Heart left ventricle (tissue), 16 donors: ENCODE data around the gene CPT1B. TPM values are rescaled to one million over a fixed set of nuclear protein-coding genes. Genes with fewer than 3 reads are reported as not detected.
A peak's percentile ranks its signal among the peaks of the same experiment; 100 is the strongest.

Source experiments
- ATAC-seq, 4 donors: fragments of 200-7000 bp; cut with Tn5 transposase; one replicate each; pipeline ENCODE4 v1.9.1; 2020 to 2022; ENCODE audit warnings: moderate library complexity in 4 of 4, mild to moderate bottlenecking in 3 of 4, moderate number of reproducible peaks in 1 of 4
- DNase-seq, 5 donors: peaks; one replicate each; pipeline ENCODE4 v3.0.0-alpha.2; 2020
- H3K27ac ChIP-seq, 12 donors: fragments of 200-600 bp; sonication (generic) in 4 of 12; one replicate each; pipeline versions ENCODE4 v1.5.0 to v1.8.0; 2016 to 2022; ENCODE audit warnings: mild to moderate bottlenecking in 2 of 12
- H3K27me3 ChIP-seq, 9 donors: fragments of 200-600 bp; sonication (generic) in 2 of 9; one replicate each; pipeline versions ENCODE4 v1.5.1 to v1.8.0; 2016 to 2022; ENCODE audit warnings: mild to moderate bottlenecking in 3 of 9
- H3K36me3 ChIP-seq, 9 donors: fragments of 200-600 bp; sonication (generic) in 2 of 9; one replicate each; pipeline versions ENCODE4 v1.5.0 to v1.8.0; 2018 to 2022; ENCODE audit warnings: mild to moderate bottlenecking in 2 of 9
- H3K4me1 ChIP-seq, 12 donors: fragments of 200-600 bp; sonication (generic) in 4 of 12; one replicate each; pipeline versions ENCODE4 v1.5.0 to v1.8.0; 2016 to 2022; ENCODE audit warnings: mild to moderate bottlenecking in 3 of 12
- H3K4me3 ChIP-seq, 12 donors: fragments of 200-600 bp; sonication (generic) in 4 of 12; one replicate each; pipeline versions ENCODE4 v1.5.0 to v1.8.0; 2017 to 2022; ENCODE audit warnings: mild to moderate bottlenecking in 9 of 12, moderate library complexity in 4 of 12
- H3K9me3 ChIP-seq, 12 donors: fragments of 200-600 bp; sonication (generic) in 4 of 12; one replicate each; pipeline versions ENCODE4 v1.5.0 to v1.8.0; 2016 to 2022; ENCODE audit warnings: mild to moderate bottlenecking in 1 of 12
- POLR2A ChIP-seq, 2 donors: fragments of 450-650 bp; IDR thresholded peaks; one replicate each; pipeline ENCODE4 v1.6.1; 2017; ENCODE audit warnings: antibody characterized with exemption in 2 of 2, mild to moderate bottlenecking in 2 of 2, moderate library complexity in 2 of 2
- WGBS, 4 donors: extraction: QIAGEN DNeasy Blood & Tissue Kit in 2 of 4; methylation state at CpG; one replicate each; pipeline versions ENCODE4 v1.1.5 to v1.1.7; 2013 to 2018; 5-methylcytosine and 5-hydroxymethylcytosine counted together
- intact Hi-C, 10 donors: fragments of 100-400 bp; cut with DNase I; formaldehyde crosslinking; loops; one replicate each; pipeline versions ENCODE4 v1.11.1 to v1.14.2; 2022
- polyA plus RNA-seq, 2 donors: library from polyadenylated mRNA; stranded (reverse); fragments of 200-250 nt; gene quantifications; one replicate each; pipeline ENCODE4 v1.2.3, GENCODE V29; 2013
- total RNA-seq, 9 donors: library from RNA; depleted of rRNA in 2 of 9; stranded (reverse); fragments of >200 nt in 2 of 9; fragmentation: NEBNext Ultra II Directional in 3 of 9; extraction: Animal tissue kit (Norgen Biotek cat#: 25700) in 3 of 9; gene quantifications; one replicate each; pipeline versions ENCODE4 v1.1.0 to v1.2.4, GENCODE V29; 2016 to 2023
- TF ChIP-seq, protein P1 (sequence below), 12 donors: fragments of 200-600 bp; sonication (generic) in 4 of 12; IDR thresholded peaks; one replicate each; pipeline versions ENCODE4 v1.5.0 to v1.8.0; 2018 to 2022; ENCODE audit warnings: antibody characterized with exemption in 12 of 12, mild to moderate bottlenecking in 5 of 12
- donor health status: ischemic (EF 13 %, LVEDD 7.1; RV severe dilation, severe dysfunction).
- donor health status: healthy with polysubstance abuse.
- donor health status: DM: no; HTN: yes; CAD: no.
- donor health status: DM: no; HTN: no; CAD: no.
- donor health status: ischemic (EF 25% LVEDD 6.9; RV normal size, moderate dysfunction).
- donor health status: ischemic (EF 25% LVEDD 5.7; RV mildly dilated, moderate dysfunction).
- donor health status: healthy.
- donor health status: DM: yes; HTN: yes; CAD: no.
- donor health status: ischemic (EF 35%, LVEDD 5.7; RV mildly dilated, moderate dysfunction).
- donor health status: nonischemic (EF 11% LVEDD 7.7; RV severe dilation, severe dysfunction).
- donor health status: DM: yes; HTN: yes; CAD: no.
- donor health status: PGD.
- donor health status: ischemic (EF 29% LVEDD 5.4; RV normal size, mild dysfunction).
- donor health status: nonischemic (EF 23%, LVEDD 6.1; RV moderate dilation, normal function).

Gene CPT1B
- total and polyA plus RNA-seq, 11 donors: 51.4 to 467 (median 303) TPM

DNA sequence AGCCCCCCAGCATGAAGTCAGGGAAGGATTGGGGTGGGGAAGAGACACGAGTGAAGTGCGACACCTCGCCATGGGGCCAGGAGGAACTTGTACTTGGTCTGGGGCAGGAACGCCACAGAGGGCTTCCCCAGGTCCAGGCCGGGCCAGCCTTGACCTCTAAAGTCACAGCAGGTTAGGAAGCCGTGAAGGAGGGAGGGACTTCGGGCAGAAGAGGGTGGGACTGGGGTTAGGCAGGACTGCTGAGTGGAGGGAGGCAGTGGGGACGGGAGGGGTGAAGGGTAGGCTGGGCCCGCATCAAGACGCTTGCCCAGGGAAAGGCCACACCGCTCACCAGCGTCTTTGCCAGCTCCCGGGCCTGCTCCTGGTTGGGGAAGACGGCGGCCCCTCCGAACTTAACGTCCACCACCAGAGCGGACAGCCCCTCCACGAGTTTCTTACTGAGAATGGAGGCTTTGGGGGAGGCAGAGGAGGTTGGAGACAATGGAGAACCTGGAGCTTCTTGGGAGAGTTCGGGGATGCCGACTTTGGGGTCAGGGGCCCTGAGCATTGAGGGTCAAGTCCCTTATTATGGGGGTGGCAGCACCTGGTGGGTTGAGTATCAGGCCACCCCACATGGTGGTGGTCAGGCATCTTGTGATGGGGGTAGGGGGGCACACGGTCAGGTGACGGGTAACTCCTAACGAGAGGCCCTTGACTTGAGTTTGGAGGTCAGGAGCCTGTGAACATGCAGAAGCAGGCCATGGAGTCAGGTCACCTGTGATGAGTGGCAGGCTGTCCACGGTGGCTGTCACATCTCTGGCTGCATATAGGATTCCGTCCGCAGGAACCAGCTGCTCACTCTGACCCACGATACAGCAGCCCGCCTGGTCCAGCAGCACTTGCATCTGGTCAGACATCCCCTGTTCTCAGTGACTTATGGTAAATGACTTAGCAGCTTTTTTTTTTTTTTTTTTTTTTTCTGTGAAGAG, 51.1 kb downstream of the CPT1B start:
- intact Hi-C loops: loop anchor here in 4 of 10 donors (2.0 to 10.0 kb wide), 5 partner anchors 35 to 282 kb away; partner anchors contain the start of genes CHKB (in 1 of the 4), SYCE3 (in 1 of the 4) and TUBGCP6 (in 1 of the 4)
- H3K4me3 ChIP-seq: peak overlapping the region; percentile 47 to 89 (median 74)
- H3K27me3 ChIP-seq: peaks cover 0 to 30% (median 0%) of the 10 kb centered on the region in 9 donors
- WGBS, 4 donors: 48 to 71% (median 62%) methylated on average over 28 to 29 of the region's 29 CpGs
- H3K27ac ChIP-seq: peak overlapping the region; percentile 83 to 99 (median 94)
- ATAC-seq (peak in 3 of 4 donors; percentile 1 to 11 (median 5)), DNase-seq (peak; percentile 63 to 88 (median 73))
- no peaks in the 10 kb centered on the region for H3K9me3 ChIP-seq
- peaks cover 0 to 68% (median 37%) of the 10 kb centered on the region in 12 donors for H3K4me1 ChIP-seq
- TF ChIP-seq POLR2A (IDR thresholded peaks at IDR 0.05): peak in 1 of 2 donors; percentile 13
- TF ChIP-seq, protein P1, sequence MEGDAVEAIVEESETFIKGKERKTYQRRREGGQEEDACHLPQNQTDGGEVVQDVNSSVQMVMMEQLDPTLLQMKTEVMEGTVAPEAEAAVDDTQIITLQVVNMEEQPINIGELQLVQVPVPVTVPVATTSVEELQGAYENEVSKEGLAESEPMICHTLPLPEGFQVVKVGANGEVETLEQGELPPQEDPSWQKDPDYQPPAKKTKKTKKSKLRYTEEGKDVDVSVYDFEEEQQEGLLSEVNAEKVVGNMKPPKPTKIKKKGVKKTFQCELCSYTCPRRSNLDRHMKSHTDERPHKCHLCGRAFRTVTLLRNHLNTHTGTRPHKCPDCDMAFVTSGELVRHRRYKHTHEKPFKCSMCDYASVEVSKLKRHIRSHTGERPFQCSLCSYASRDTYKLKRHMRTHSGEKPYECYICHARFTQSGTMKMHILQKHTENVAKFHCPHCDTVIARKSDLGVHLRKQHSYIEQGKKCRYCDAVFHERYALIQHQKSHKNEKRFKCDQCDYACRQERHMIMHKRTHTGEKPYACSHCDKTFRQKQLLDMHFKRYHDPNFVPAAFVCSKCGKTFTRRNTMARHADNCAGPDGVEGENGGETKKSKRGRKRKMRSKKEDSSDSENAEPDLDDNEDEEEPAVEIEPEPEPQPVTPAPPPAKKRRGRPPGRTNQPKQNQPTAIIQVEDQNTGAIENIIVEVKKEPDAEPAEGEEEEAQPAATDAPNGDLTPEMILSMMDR (IDR thresholded peaks at IDR 0.05): no peak
- H3K36me3 ChIP-seq: peaks cover 0 to 48% (median 20%) of the 10 kb centered on the region in 9 donors

DNA sequence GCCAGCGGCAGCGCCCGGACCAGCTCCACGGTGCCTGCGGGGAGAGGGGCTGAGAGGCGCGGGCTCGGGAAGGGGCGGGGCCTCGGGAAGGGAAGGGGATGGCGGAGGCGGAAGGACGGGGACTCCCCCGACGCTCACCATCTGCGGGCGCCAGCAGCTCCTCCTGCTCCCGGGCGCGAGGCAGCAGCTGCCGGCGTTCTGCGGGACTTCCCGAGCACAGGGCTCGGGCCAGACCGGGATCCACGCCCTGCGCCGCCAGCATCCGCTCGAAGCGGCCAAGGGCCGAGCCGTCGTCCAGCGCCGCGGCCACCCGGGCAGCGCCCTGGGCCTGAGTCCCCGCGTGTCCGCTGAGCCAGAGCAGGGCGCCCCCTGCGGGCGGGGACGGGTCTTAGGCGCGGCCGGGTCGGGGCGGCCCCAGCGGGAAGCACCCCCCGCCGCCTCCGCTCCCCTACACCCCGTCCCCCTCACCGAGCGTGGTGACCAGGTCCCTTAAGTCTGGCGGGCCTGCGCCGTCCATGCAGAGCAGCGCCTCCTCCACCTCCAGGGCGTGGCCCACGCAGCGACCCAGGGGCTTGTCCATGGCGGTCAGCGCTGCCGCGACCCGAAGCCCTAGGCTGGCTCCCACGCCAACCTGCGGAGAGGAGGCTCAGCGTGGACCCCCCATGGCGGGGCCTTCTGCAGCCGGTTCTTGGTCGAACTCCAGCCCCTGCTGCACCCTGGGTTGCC, 52.0 kb downstream of the CPT1B start:
- ATAC-seq (peak; percentile 3 to 42 (median 24)), DNase-seq (peak; percentile 85 to 92 (median 87))
- Histone ChIP-seq H3K4me3 (peak overlapping the region; percentile 47 to 89 (median 74)), H3K36me3 (peaks cover 0 to 56% (median 27%) of the 10 kb centered on the region in 9 donors), H3K27me3 (peaks cover 0 to 22% (median 0%) of the 10 kb centered on the region in 9 donors), H3K9me3 (no peaks in the 10 kb centered on the region), H3K4me1 (peaks cover 0 to 60% (median 34%) of the 10 kb centered on the region in 12 donors), H3K27ac (peak overlapping the region; percentile 83 to 99 (median 94))
- whole genome bisulfite sequencing, 4 donors: 2 to 8% (median 2%) methylated on average over 8 to 77 of the region's 77 CpGs
- intact Hi-C loops: loop anchor here in 4 of 10 donors (2.0 to 10.0 kb wide), 5 partner anchors 36 to 281 kb away; partner anchors contain the start of genes CHKB (in 1 of the 4), SYCE3 (in 1 of the 4) and TUBGCP6 (in 1 of the 4)
- peak in 1 of 2 donors; percentile 40 for TF ChIP-seq POLR2A (IDR thresholded peaks at IDR 0.05)
- TF ChIP-seq, protein P1 (IDR thresholded peaks at IDR 0.05): peak; percentile 53 to 84 (median 67)

DNA sequence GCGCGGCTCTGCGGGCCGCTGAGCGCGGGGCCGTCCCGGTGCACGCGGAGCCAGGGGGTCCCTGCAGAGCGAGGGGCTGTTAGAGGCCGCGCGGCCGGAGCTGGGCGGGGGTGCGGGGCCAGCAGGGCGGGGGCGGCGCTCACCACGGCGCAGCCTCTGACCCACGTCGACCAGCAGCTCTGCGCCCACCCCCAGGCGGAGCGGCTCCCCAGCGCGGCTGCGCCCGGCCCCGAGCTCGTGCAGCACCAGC, 52.4 kb downstream of the CPT1B start:
- H3K27me3 ChIP-seq: peaks cover 0 to 17% (median 0%) of the 10 kb centered on the region in 9 donors
- peak in 1 of 4 donors; percentile 25 for ATAC-seq
- peaks cover 0 to 61% (median 32%) of the 10 kb centered on the region in 9 donors for H3K36me3 ChIP-seq
- intact Hi-C loops: loop anchor here in 5 of 10 donors (1.0 to 10.0 kb wide), 8 partner anchors 17 to 281 kb away; partner anchors contain the start of genes NCAPH2 (in 2 of the 5), SYCE3 (in 2 of the 5), CHKB (in 1 of the 5) and TUBGCP6 (in 1 of the 5)
- H3K4me1 ChIP-seq: peaks cover 0 to 55% (median 31%) of the 10 kb centered on the region in 12 donors
- peak overlapping the region; percentile 47 to 89 (median 74) for H3K4me3 ChIP-seq
- DNase-seq: no peak
- H3K27ac ChIP-seq: peak overlapping the region; percentile 83 to 99 (median 94)
- no peak for TF ChIP-seq POLR2A (IDR thresholded peaks at IDR 0.05)
- TF ChIP-seq, protein P1 (IDR thresholded peaks at IDR 0.05): no peak
- WGBS, 4 donors: 0% methylated on average over 9 to 33 of the region's 33 CpGs; no CpG with 5 or more reads in 1 of the 4 donors
- H3K9me3 ChIP-seq: no peaks in the 10 kb centered on the region
